Measurements from ENCODE around the gene SPATC1L. TPM values are rescaled to one million over a fixed set of nuclear protein-coding genes. Genes with fewer than 3 reads are reported as not detected.

SPATC1L gene
- total and polyA plus RNA-seq, 2 of the 8 experiments (the other 6 are each of a cell fraction or from before 2014, with no cell fraction given), result 24.9 to 50.0 TPM

- TF ChIP-seq, protein P1, sequence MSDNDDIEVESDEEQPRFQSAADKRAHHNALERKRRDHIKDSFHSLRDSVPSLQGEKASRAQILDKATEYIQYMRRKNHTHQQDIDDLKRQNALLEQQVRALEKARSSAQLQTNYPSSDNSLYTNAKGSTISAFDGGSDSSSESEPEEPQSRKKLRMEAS (IDR thresholded peaks at IDR 0.05), result no peak
- TF ChIP-seq TEAD4 (IDR thresholded peaks at IDR 0.05; ENCODE audit: low read depth, low read length), result no peak
- no peak for TF ChIP-seq FOSL1 (IDR thresholded peaks at IDR 0.05; ENCODE audit: insufficient read depth, low read depth, low read length)
- TF ChIP-seq HDAC6 (IDR thresholded peaks at IDR 0.05; ENCODE audit: low read depth, low read length), result no peak
- no peak for TF ChIP-seq POLR2A (IDR thresholded peaks at IDR 0.05; ENCODE audit: control extremely low read depth in 1 of 2, low read depth in 2 of 2, low read length in 2 of 2)
- TF ChIP-seq KDM4A (IDR thresholded peaks at IDR 0.05; ENCODE audit: low read depth, low read length, severe bottlenecking), result no peak
- TF ChIP-seq, protein P2, sequence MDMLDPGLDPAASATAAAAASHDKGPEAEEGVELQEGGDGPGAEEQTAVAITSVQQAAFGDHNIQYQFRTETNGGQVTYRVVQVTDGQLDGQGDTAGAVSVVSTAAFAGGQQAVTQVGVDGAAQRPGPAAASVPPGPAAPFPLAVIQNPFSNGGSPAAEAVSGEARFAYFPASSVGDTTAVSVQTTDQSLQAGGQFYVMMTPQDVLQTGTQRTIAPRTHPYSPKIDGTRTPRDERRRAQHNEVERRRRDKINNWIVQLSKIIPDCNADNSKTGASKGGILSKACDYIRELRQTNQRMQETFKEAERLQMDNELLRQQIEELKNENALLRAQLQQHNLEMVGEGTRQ (IDR thresholded peaks at IDR 0.05; ENCODE audit: low read length), result no peak
- TF ChIP-seq EP300 (IDR thresholded peaks at IDR 0.05; ENCODE audit: borderline replicate concordance in 1 of 2, low read depth in 2 of 2, low read length in 2 of 2), result no peak
These were observed 61.2 kb downstream of the SPATC1L start (continued) for GRCh38 chr21:46122758-46123683.
